H9 (cell line): ENCODE results near the gene AASDH. TPM values are rescaled to one million over a fixed set of nuclear protein-coding genes. Genes with fewer than 3 reads are reported as not detected.

Source experiments
- DNase-seq: peaks from one replicate; pipeline ENCODE4 v3.0.0-alpha.2; 2017
- H2AFZ ChIP-seq: one replicate; pipeline ENCODE4 v1.6.1; 2013; ENCODE audit warnings: mild to moderate bottlenecking, low read length, control low read depth, moderate library complexity
- H2AK5ac ChIP-seq: 2 replicates; pipeline ENCODE4 v1.6.1; 2013; ENCODE audit warnings: low read length, control low read depth, mixed read lengths; ENCODE audit not compliant: insufficient read length
- H2BK120ac ChIP-seq: one replicate; pipeline ENCODE4 v1.6.1; 2013; ENCODE audit warnings: low read depth, mild to moderate bottlenecking, low read length, control low read depth, inconsistent platforms; ENCODE audit not compliant: poor library complexity, severe bottlenecking
- H2BK12ac ChIP-seq: 2 replicates; pipeline ENCODE4 v1.6.1; 2013; ENCODE audit warnings: low read length, control low read depth, mixed read lengths, low read depth; ENCODE audit not compliant: insufficient read length
- H2BK15ac ChIP-seq: 2 replicates; pipeline ENCODE4 v1.6.1; 2013; ENCODE audit warnings: low read depth, low read length, control low read depth
- H2BK20ac ChIP-seq: one replicate; pipeline ENCODE4 v1.6.1; 2013; ENCODE audit warnings: low read depth, mild to moderate bottlenecking, low read length, control low read depth, inconsistent platforms; ENCODE audit not compliant: poor library complexity, severe bottlenecking
- H2BK5ac ChIP-seq: 2 replicates; pipeline ENCODE4 v1.6.1; 2013; ENCODE audit warnings: low read length, control low read depth, mixed read lengths; ENCODE audit not compliant: insufficient read length
- H3K14ac ChIP-seq: 2 replicates; pipeline ENCODE4 v1.6.1; 2013; ENCODE audit warnings: low read length, control low read depth; ENCODE audit not compliant: insufficient read depth
- H3K18ac ChIP-seq: 2 replicates; pipeline ENCODE4 v1.6.1; 2013; ENCODE audit warnings: low read depth, mild to moderate bottlenecking, mixed read lengths, low read length, control low read depth; ENCODE audit not compliant: insufficient read length
- H3K23ac ChIP-seq: 2 replicates; pipeline ENCODE4 v1.6.1; 2013; ENCODE audit warnings: low read length, control low read depth, mixed read lengths, low read depth; ENCODE audit not compliant: insufficient read length
- H3K23me2 ChIP-seq: 2 replicates; pipeline ENCODE4 v1.6.1; 2013; ENCODE audit warnings: low read depth, mild to moderate bottlenecking, mixed read lengths, low read length, control low read depth; ENCODE audit not compliant: insufficient read length, poor library complexity, severe bottlenecking
- H3K27ac ChIP-seq: 2 replicates; pipeline ENCODE4 v1.5.1; 2013; ENCODE audit warnings: low read length, control low read depth, mixed read lengths, low read depth; ENCODE audit not compliant: insufficient read length
- H3K27me3 ChIP-seq: 2 replicates; pipeline ENCODE4 v1.6.1; 2013; ENCODE audit warnings: low read length, control low read depth, inconsistent platforms; ENCODE audit not compliant: insufficient read depth
- H3K4ac ChIP-seq: 2 replicates; pipeline ENCODE4 v1.6.1; 2013; ENCODE audit warnings: low read depth, mild to moderate bottlenecking, control low read depth, inconsistent platforms, low read length, moderate library complexity
- H3K4me1 ChIP-seq: 2 replicates; pipeline ENCODE4 v1.6.1; 2013; ENCODE audit warnings: low read length, control low read depth, inconsistent platforms; ENCODE audit not compliant: insufficient read depth
- H3K4me2 ChIP-seq: 2 replicates; pipeline ENCODE4 v1.6.1; 2013; ENCODE audit warnings: low read length, control low read depth, mixed read lengths; ENCODE audit not compliant: insufficient read length, insufficient read depth
- H3K56ac ChIP-seq: 2 replicates; pipeline ENCODE4 v1.6.1; 2013; ENCODE audit warnings: low read depth, mild to moderate bottlenecking, mixed read lengths, low read length, control low read depth; ENCODE audit not compliant: insufficient read length
- H3K79me1 ChIP-seq: 2 replicates; pipeline ENCODE4 v1.6.1; 2013; ENCODE audit warnings: low read depth, mild to moderate bottlenecking, moderate library complexity, low read length, control low read depth, inconsistent platforms; ENCODE audit not compliant: insufficient read depth, poor library complexity, severe bottlenecking
- H3K79me2 ChIP-seq: 2 replicates; pipeline ENCODE4 v1.6.1; 2013; ENCODE audit warnings: low read length, control low read depth, inconsistent platforms; ENCODE audit not compliant: insufficient read depth
- H3K9ac ChIP-seq: 2 replicates; pipeline ENCODE4 v1.6.1; 2013; ENCODE audit warnings: low read length, control low read depth, mixed read lengths; ENCODE audit not compliant: insufficient read length; ENCODE audit errors: extremely low read depth
- H3K9me3 ChIP-seq: one replicate; pipeline ENCODE4 v1.6.1; 2013; ENCODE audit warnings: low read depth, low read length, inconsistent platforms; ENCODE audit not compliant: control insufficient read depth
- H3T11ph ChIP-seq: one replicate; pipeline ENCODE4 v1.6.1; 2013; ENCODE audit warnings: mild to moderate bottlenecking, low read length, control low read depth, inconsistent platforms
- H4K20me1 ChIP-seq: one replicate; pipeline ENCODE4 v1.6.1; 2013; ENCODE audit not compliant: control insufficient read depth, insufficient read length, insufficient read depth
- H4K5ac ChIP-seq: 2 replicates; pipeline ENCODE4 v1.6.1; 2013; ENCODE audit warnings: low read depth, mild to moderate bottlenecking, mixed read lengths, low read length, control low read depth; ENCODE audit not compliant: insufficient read length
- H4K8ac ChIP-seq: replicated peaks from 2 replicates; pipeline ENCODE4 v1.6.1; 2013; ENCODE audit warnings: low read length, control low read depth, mixed read lengths, low read depth; ENCODE audit not compliant: insufficient read length
- H4K91ac ChIP-seq: 2 replicates; pipeline ENCODE4 v1.6.1; 2013; ENCODE audit warnings: low read depth, mild to moderate bottlenecking, moderate library complexity, mixed read lengths, low read length, control low read depth; ENCODE audit not compliant: insufficient read length
- H3K27ac Mint-ChIP-seq, 3 experiments: 2 replicates in 2 of 3; 3 replicates in 1 of 3; pipeline ENCODE4 v1.8.0; 2020 to 2021; ENCODE audit warnings: mixed read lengths in 3 of 3, mild to moderate bottlenecking in 1 of 3, moderate library complexity in 1 of 3
- H3K27me3 Mint-ChIP-seq: 2 replicates; pipeline ENCODE4 v1.8.0; 2021; ENCODE audit warnings: low read depth, mild to moderate bottlenecking, moderate library complexity, mixed read lengths
- H3K36me3 Mint-ChIP-seq, 3 experiments: 2 replicates in 2 of 3; 3 replicates in 1 of 3; pipeline ENCODE4 v1.8.0; 2020 to 2021; ENCODE audit warnings: low read depth in 3 of 3, mixed read lengths in 3 of 3; ENCODE audit not compliant: insufficient read depth in 1 of 3
- H3K4me1 Mint-ChIP-seq, 2 experiments: 2 replicates each; pipeline ENCODE4 v1.8.0; 2020; ENCODE audit warnings: mixed read lengths in 2 of 2
- H3K4me3 Mint-ChIP-seq, 2 experiments: 2 replicates in 1 of 2; 3 replicates in 1 of 2; pipeline ENCODE4 v1.8.0; 2020 to 2021; ENCODE audit warnings: mild to moderate bottlenecking in 2 of 2, mixed read lengths in 2 of 2, moderate library complexity in 1 of 2
- H3K9me3 Mint-ChIP-seq, 2 experiments: 2 replicates in 1 of 2; 3 replicates in 1 of 2; pipeline ENCODE4 v1.8.0; 2020; ENCODE audit warnings: mild to moderate bottlenecking in 2 of 2, mixed read lengths in 2 of 2, moderate library complexity in 1 of 2
- total RNA-seq: library from RNA; stranded (reverse); gene quantifications from 2 replicates; pipeline ENCODE4 v1.2.1, GENCODE V29; 2021
- TF ChIP-seq, protein P1 (sequence below): fragments of 200-600 bp; sonication (generic); conservative IDR thresholded peaks from 3 replicates; pipeline ENCODE4 v1.8.0; 2021; ENCODE audit warnings: antibody characterized with exemption, mild to moderate bottlenecking

Gene AASDH
- total RNA-seq, 1 experiment from 2014 or later: 12.9 TPM

DNA sequence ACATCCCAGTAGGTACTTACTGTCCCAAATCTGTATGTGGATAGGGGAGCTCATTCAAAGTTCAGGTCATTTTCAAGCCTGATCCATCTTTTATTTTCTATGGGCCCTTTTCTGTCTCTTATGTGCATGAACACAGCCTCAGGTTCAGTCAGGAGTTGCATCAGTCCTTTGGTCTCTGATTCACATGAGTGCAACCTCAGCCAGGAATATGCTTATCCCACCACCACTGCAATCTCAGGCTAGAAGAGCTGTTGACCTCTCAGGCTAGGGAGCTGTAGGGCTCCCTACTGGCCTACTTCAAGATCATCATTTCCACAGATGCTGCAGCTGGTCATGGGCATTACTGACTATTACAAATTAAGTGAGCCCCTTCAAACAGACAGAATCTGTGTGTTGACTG, 27.2 kb downstream of the AASDH start:
- no peak overlapping the region for H2BK120ac ChIP-seq
- DNase-seq: no peak
- H3K4me2 ChIP-seq: no peak overlapping the region
- no peak overlapping the region for H3K9ac ChIP-seq
- no peaks in the 10 kb centered on the region for H3K4me1 Mint-ChIP-seq
- H3K9me3 Mint-ChIP-seq: peaks cover 39 to 49% of the 10 kb centered on the region in 2 experiments
- H3T11ph ChIP-seq: no peak overlapping the region
- no peak overlapping the region for H3K14ac ChIP-seq
- TF ChIP-seq, protein P1, sequence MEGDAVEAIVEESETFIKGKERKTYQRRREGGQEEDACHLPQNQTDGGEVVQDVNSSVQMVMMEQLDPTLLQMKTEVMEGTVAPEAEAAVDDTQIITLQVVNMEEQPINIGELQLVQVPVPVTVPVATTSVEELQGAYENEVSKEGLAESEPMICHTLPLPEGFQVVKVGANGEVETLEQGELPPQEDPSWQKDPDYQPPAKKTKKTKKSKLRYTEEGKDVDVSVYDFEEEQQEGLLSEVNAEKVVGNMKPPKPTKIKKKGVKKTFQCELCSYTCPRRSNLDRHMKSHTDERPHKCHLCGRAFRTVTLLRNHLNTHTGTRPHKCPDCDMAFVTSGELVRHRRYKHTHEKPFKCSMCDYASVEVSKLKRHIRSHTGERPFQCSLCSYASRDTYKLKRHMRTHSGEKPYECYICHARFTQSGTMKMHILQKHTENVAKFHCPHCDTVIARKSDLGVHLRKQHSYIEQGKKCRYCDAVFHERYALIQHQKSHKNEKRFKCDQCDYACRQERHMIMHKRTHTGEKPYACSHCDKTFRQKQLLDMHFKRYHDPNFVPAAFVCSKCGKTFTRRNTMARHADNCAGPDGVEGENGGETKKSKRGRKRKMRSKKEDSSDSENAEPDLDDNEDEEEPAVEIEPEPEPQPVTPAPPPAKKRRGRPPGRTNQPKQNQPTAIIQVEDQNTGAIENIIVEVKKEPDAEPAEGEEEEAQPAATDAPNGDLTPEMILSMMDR: no peak
- H3K23ac ChIP-seq: no peak overlapping the region
- no peak overlapping the region for H3K4ac ChIP-seq
- no peak overlapping the region for H4K91ac ChIP-seq
- H2BK12ac ChIP-seq: no peak overlapping the region
- H3K27ac Mint-ChIP-seq: no peak overlapping the region
- no peak overlapping the region for H4K5ac ChIP-seq
- no peak overlapping the region for H2AK5ac ChIP-seq
- no peak overlapping the region for H2BK5ac ChIP-seq
- H2BK20ac ChIP-seq: no peak overlapping the region
- no peaks in the 10 kb centered on the region for H3K27me3 Mint-ChIP-seq
- no peaks in the 10 kb centered on the region for H3K4me1 ChIP-seq
- H3K27me3 ChIP-seq: no peaks in the 10 kb centered on the region
- H3K18ac ChIP-seq: no peak overlapping the region
- no peak overlapping the region for H4K8ac ChIP-seq
- H3K23me2 ChIP-seq: no peaks in the 10 kb centered on the region
- no peaks in the 10 kb centered on the region for H3K79me2 ChIP-seq
- H3K4me3 Mint-ChIP-seq: no peak overlapping the region
- no peak overlapping the region for H3K56ac ChIP-seq
- no peaks in the 10 kb centered on the region for H3K79me1 ChIP-seq
- H3K9me3 ChIP-seq: no peaks in the 10 kb centered on the region
- H2BK15ac ChIP-seq: no peak overlapping the region
- no peak overlapping the region for H3K27ac ChIP-seq
- H4K20me1 ChIP-seq: no peaks in the 10 kb centered on the region
- H2AFZ ChIP-seq: no peak overlapping the region
- H3K36me3 Mint-ChIP-seq: peaks cover 52 to 71% (median 59%) of the 10 kb centered on the region in 3 experiments
